ENCODE measurements around the gene DDX19B.
A peak's percentile ranks its signal among the peaks of the same experiment; 100 is the strongest.

DDX19B gene

DNA sequence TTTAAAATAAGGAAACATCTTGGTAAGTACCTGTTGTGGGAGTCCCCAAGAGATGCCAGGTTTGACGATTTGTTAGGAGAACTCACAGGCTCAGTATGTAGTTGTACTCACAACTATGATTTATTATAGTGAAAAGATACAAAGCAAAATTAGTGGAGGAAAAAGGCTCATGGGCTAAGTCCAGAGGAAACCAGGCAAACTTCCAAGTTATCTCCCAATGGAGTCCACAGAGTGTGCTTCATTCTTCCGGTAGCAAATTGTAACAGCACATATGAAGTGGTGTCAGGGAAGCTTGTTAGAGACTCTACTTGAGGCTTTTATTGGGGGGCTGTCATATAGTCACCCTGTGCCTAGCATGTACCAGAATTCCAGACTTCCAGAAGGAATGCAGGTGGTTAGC, 50.0 kb downstream of the DDX19B start:
- no peak for DNase-seq

DNA sequence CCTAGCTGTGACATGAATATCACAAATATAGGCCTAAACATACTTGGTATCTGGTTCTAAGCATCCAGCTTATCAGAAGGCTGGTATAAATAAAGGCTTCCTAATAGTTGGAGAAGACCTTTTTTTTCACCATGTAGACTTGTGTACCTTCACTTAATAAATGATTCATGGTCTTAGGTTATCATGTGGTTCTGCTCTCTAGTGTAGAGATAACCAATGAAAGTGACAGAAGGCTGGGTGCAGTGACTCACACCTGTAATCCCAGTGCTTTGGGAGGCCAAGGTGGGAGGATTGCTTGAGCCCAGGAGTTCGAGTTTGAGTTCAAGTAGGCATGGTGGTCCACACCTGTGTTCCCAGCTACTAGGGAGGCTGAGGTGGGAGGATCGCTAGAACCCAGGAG, 50.8 kb downstream of the DDX19B start:
- DNase-seq, result no peak

DNA sequence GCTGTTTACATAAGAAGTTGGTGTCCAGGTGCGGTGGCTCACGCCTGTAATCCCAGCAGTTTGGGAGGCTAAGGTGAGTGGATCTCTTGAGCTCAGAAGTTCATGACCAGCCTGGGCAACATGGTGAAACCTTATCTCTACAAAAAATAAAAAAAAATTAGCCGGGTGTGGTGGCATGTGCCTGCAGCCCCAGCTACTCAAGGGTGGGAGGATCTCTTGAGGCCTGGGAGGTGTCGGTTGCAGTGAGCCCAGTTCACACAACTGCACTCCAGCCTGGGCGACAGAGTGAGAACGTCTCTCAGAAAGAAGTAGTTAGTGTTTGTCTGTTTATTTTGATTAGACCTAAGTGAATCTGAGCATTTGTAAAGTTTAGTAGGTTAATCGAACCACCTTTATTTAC, 60.6 kb downstream of the DDX19B start:
- no peak for DNase-seq

DNA sequence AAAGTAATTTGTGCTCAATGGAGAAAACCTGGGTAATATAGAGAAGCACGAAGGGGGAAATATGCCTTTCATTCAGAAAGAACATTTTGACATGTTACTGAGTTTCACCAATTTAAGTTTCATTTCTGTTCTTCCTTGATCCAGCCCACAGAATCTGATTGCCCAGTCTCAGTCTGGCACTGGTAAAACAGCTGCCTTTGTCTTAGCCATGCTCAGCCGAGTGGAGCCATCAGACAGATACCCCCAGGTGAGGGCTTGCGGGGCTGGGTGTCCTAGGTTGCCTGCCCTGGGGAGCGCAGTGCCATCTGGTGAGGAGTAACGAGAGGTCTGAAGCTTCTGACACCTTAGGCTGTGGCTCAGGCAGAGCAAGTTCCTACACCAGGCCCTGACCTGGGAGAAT, 65.4 kb downstream of the DDX19B start:
- DNase-seq, result no peak

DNA sequence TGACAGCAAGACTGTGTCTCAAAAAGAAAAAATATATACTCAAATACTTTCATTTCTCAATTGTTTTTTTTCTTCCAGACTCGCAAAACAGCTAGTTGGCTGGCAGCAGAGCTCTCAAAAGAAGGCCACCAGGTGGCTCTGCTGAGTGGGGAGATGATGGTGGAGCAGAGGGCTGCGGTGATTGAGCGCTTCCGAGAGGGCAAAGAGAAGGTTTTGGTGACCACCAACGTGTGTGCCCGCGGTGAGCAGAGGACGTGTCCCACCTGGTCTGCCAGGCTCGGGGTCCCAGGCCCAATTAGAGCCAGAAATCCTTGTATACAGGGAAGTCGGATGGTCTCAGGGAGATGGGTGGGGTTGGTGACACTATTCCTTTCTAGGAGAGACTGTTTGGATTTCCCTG, 71.2 kb downstream of the DDX19B start:
- peak in 9 of 51 donors; percentile 3 to 23 (median 7) for DNase-seq

DNA sequence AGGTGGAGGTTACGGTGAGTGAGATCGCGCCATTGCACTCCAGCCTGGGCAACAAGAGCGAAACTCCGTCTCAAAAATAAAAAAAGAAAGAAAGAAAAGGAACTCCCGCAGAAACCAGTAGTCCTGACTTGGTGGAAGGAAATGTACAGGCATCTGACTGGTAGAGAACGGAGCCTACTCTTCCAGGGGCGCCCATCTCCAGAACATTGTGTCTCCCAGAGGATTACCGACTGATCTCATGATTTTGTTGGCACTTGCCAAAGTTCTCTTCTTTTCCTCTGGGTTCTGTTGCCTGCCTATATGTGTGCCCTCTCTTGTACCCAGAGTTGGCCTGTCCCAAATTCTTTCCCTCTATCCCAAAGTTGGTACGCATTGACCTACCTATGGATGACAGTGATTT, 71.9 kb downstream of the DDX19B start:
- DNase-seq, result no peak

DNA sequence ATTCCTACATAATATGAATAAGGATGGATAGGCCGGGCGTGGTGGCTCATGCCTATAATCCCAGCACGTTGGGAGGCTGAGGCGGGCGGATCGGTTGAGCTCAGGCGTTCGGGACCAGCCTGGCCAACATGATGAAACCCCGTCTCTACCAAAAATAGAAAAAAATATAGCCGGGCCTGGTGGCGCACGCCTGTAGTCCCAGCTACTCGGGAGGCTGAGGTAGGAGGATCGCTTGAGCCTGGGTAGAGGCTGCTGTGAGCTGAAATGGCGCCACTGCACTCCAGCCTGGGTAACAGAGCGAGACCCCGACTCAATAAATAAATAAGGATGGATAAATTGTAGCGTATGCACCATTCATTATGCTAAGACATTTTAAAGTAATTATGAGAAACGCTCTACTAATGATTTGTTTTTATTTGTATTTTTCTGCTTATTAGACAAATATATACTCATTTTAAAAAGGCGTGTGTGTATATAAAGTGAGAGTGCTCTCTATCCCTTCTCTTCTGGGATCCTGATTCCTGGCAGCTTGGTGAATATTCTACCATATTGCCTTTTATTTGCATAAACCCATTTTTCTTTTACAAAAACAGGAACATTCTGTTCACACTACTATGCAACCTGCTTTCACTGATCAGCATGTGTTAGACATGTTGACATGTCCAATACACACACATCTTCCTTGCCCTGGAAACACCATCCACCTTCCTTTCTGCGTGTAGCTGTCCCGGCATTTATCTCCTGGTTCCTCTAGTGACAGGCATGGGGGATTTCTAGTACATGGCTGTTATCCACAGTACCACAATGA, 74.1 kb downstream of the DDX19B start:
- DNase-seq, result no peak

DNA sequence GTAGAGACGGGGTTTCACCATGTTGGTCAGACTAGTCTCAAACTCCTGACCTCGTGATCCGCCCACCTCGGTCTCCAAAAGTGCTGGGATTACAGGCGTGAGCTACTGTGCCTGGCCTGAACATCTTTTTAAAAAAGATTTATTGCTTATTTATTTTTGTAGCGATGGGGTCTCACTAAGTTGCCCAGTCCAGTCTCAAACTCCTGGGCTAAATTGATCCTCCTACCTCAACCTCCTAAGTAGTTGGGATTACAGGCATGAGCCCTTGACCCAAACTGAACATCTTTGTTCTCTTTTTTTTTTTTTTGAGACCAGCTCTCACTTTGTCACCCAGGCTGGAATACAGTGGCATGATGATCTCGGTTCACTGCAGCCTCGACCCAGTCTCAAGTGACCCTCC, 75.2 kb downstream of the DDX19B start:
- no peak for DNase-seq

DNA sequence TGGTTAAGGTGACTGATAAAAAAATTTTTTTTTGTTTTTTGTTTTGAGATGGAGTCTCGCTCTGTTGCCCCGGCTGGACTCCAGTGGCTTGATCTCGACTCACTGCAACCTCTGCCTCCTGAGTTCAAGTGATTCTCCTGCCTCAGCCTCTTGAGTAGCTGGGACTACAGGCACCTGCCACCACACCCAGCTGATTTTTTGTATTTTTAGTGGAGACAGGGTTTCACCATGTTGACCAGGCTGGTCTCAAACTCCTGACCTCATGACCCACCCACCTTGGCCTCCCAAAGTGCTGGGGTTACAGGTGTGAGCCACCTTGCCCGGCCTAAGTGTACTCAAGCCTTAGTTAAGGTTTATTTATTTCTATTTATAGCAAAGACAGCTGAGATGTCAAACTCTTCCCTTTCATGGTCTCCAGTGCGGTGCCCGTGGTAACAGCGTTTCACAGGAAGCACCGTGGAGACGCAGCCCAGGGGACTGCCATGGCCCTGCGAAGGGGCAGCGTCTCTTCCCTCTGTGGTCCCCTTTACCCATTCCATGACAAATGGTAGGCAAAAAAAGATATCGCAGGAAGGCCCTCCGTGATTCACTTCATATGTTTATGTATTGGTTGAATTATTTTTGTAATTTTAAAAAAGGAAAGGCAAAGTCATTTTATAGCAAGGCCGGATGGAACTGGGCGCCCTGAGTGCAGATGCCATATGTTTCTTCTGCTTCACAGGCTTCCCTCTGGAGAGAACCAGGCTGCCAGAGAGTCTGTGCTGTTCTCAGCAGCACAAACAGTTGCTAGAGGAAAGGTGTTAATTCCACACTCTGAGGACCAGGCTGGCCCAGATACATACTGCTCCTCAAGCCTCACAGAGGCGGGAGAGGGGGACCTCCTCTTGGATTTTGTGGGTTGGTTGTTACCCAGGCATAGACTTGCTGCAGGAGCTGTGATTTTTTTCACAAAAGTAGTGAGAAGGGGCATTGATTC, 76.9 kb downstream of the DDX19B start:
- peak in 1 of 51 donors; percentile 24 for DNase-seq

DNA sequence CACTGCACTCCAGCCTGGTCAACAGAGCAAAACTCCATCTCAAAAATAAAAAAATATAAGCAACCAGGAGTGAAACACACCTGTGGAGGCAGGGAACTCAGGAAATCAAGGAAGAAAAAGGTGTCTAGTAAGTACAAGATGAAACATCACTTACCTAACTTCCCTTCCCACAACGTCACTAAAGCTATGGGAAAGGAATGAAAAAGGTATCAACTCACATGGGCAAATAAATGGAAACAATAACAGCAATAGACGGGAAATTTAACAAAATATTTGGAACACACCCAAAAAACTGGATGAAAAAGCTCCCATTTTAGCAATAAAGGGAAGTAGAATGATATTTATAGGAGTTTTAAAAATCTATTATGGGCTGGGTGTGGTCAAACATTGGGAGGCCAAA, 78.8 kb downstream of the DDX19B start:
- no peak for DNase-seq

DNA sequence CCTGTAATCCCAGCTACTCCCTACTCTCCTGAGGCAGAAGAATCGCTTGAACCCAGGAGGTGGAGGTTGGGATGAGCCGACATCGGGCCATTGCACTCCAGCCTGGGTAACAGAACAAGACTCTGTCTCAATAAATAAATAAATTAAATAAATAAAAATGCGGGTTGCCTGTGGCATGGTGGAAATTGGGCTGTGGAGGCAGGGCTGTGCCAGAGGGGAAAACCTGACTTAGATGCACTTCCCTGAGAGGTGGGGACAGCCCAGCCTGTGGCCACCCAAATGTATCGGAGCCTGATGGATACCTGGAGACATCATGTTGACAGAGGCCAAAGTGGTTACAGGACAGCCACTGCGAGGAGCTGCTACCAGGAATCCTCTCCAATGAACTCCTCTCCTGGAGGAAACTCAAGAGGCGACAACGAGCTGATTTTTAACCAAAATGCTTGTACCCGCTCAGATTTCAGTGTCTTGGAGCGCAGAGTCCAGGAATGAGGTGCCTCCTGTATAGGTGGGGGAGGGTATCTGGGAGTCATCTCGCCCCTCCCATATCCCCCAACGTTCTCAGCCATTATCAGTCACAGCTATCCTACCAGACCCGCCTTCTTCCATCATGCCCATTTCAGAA, 80.0 kb downstream of the DDX19B start:
- DNase-seq, result no peak

DNA sequence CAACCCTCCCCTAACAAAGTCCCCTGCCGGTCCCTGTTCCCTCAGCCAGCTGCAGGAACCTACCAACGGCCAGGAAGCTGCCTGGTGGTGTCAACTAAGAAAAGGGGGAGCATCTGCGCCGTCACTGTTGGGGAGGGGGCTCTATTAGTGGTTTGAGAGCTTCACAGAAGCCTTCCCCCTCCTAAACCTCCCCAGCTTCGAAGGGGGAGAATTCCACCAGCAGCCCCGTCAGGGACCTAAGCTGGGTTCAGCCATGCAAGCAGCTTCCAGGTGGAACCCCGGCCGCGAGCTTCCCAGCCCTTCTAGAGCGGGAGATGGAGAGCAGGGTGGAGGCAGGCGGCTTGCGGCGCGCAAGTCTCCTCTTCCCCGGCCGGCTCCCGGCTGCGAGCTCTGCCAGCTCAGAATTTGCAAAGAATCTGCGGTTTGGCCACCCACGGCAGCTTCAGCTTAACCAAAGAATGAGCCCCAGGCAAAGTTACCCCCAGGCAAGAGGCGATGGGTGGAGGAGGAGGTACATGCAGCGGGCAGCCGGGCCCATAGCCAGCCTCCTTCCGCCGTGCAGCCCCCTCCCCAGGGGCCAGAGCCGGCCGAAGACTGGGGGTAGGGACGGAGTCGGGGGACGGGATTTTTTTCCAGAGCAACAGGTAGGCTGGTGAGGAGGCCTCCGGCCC, 81.4 kb downstream of the DDX19B start:
- peak in 29 of 51 donors; percentile 5 to 68 (median 40) for DNase-seq

DNA sequence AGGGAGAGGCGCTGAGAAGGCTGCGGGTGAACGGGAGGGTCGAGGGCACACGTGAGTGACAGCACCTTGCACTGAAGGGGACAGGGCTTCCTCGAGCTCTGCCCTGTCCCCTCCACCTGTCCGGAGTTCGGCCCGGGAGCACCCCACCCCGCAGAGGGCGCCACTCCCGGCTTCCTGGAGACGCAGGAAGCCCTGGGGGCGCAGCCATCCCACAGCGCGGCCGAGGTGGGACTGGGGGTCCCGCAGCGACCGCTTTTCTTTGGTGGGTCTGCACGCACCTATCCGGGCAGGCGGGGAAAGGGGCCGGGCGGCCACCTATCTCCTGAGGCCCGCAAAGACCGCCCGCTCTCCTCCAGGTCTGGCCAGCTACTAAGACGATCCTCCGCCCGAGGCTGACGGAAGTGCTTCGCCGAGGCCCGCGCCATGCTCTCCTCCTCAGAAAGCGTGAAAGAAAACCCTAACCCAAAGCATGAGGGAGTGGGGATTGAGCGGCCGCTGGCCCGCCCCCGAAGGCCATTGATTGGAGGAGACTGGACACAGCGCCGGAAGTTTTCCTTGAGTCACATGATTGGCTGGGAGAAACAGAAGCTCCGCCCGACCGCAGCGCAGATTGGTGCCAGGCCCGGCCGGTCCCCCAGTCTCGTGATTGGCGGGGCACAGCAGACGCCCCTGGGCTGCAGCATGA, 82.1 kb downstream of the DDX19B start:
- peak; percentile 72 to 99 (median 96) for DNase-seq

DNA sequence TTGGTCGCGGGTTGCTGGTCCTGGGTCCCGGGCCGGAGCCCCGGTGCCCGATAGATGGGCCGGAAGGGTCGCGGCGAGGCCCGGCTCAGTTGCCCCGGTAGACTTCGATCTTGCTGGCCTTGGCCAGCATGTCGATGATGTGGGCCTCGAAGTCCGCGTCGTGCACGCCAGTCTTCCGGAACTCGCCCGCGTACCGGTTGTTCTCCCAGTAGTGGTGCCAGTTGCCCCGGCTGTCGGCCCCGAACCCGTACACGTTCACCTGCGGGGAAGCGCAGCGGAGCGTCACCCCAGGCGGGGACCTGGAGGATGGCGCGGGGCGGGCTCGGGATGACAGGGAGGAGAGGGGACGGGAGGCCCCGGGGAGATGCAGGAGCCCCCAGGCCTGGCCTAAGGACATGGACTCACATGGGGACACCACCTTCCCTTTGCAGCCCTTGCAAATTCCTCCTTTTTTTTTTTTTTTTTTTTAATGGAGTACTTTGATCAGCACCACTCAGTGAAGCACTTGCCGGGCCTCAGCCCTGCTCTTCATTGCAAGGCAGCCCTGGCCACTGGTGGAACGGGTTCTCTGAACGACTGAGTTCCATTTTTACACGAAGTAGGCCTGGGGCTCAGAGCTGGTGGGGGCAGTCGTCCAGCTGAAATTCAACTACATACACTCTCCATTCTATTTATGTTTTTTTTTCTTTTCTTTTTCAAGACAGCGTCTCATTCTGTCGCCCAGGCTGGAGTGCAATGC, 82.8 kb downstream of the DDX19B start:
- peak in 1 of 51 donors; percentile 73 for DNase-seq

DNA sequence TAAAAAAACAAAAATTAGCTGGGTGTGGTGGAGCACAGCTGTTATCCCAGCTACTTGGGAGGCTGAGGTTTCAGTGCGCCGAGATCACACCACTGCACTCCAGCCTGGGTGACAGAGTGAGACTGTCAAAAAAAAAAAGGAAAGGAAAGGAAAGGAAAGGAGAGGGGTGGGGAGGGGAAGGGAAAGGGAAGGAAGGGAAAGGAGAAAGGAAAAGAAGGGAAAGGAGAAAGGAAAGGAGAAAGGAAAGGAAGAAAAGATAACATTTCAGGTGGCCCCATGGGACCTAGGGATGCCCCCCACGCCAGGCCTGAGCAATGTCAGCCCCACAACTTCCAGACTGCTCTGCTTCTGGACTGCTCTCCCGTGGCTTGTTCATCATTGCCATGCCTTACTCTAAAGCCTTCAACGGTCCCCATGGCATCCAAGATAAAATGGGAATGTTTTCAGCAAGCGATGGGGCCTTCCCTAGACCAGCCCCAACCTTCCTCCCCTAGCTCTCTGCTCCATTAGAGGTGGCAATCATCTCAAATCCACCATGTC, 84.5 kb downstream of the DDX19B start:
- DNase-seq, result no peak

Data from hypothalamus (tissue), 51 donors.